GM10266 (cell line): Measurements from ENCODE around the gene SMYD3.

Experiments used
- DNase-seq: peaks from one replicate; pipeline ENCODE4 v3.0.0; 2012; ENCODE audit errors: extremely low spot score
- CTCF ChIP-seq: IDR thresholded peaks from 2 replicates; pipeline ENCODE4 v1.5.1; 2012; ENCODE audit warnings: mild to moderate bottlenecking, low read depth; ENCODE audit not compliant: control insufficient read depth, insufficient read depth; ENCODE audit errors: missing control alignments

SMYD3 gene

GRCh38 chr1:245774196-245774595, 732.9 kb downstream of the SMYD3 start:
- DNase-seq = no peak
- TF ChIP-seq CTCF = no peak

- TF ChIP-seq CTCF = no peak
- no peak for DNase-seq
These were observed 733.7 kb downstream of the SMYD3 start for GRCh38 chr1:245773344-245773743.

- DNase-seq = no peak
- TF ChIP-seq CTCF = no peak
These were observed 734.3 kb downstream of the SMYD3 start for GRCh38 chr1:245772739-245773138.

- no peak for TF ChIP-seq CTCF
- DNase-seq = no peak
These were observed 734.8 kb downstream of the SMYD3 start for GRCh38 chr1:245772325-245772724.

GRCh38 chr1:245771511-245772281, 735.4 kb downstream of the SMYD3 start:
- no peak for DNase-seq

GRCh38 chr1:245770156-245770555, 736.9 kb downstream of the SMYD3 start:
- TF ChIP-seq CTCF = no peak
- DNase-seq = no peak

More at GRCh38 chr1:245771511-245772281, 735.4 kb downstream of the SMYD3 start:
- no peak for TF ChIP-seq CTCF

GRCh38 chr1:245768596-245768995, 738.5 kb downstream of the SMYD3 start:
- DNase-seq = no peak
- no peak for TF ChIP-seq CTCF
